ENCODE results near the gene CRAMP1.

DNA sequence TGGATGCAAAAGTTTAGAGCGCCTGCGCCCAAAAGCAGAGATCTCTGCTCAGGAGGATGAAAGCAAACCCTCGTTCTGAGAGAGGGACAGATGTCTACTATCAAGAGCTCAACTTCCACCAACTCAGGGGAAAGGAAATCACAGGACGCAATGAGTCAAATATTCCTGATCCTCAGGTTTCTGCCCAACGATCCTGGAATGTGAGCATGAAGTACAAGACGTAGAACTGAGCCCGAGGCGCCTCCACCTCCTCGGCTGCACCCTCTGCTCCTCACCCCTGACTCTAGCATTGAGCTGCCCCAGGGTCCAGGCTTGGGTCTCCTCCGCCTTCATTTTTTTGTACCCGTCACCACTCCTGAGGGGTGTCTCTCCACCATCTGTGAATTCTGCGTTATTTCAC lies 15.6 kb upstream of the CRAMP1 start:
- TF ChIP-seq, protein P1, sequence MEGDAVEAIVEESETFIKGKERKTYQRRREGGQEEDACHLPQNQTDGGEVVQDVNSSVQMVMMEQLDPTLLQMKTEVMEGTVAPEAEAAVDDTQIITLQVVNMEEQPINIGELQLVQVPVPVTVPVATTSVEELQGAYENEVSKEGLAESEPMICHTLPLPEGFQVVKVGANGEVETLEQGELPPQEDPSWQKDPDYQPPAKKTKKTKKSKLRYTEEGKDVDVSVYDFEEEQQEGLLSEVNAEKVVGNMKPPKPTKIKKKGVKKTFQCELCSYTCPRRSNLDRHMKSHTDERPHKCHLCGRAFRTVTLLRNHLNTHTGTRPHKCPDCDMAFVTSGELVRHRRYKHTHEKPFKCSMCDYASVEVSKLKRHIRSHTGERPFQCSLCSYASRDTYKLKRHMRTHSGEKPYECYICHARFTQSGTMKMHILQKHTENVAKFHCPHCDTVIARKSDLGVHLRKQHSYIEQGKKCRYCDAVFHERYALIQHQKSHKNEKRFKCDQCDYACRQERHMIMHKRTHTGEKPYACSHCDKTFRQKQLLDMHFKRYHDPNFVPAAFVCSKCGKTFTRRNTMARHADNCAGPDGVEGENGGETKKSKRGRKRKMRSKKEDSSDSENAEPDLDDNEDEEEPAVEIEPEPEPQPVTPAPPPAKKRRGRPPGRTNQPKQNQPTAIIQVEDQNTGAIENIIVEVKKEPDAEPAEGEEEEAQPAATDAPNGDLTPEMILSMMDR (IDR thresholded peaks at IDR 0.05), result no peak
- no peak for TF ChIP-seq POLR2A (IDR thresholded peaks at IDR 0.05)

All from sigmoid colon (tissue), 3 donors.